Activated T-helper 1 cell treated with anti-CD3 and anti-CD28 coated beads, Interleukin-12 subunit alpha, Interleukin-12 subunit beta, Interleukin-2, Interleukin-4 antibody, amounts not matched to agents 30 ng/mL and 10 ng/mL and 1 ng/mL, durations not matched to agents 14 hours and 24 hours and 36 hours (primary cell): Measurements from ENCODE around the gene NNAT. TPM values are rescaled to one million over a fixed set of nuclear protein-coding genes. Genes with fewer than 3 reads are reported as not detected.
"Not testable (repeated sequence)": the region's sequence is repeated elsewhere in the genome, so short reads cannot be mapped to it uniquely, and the experiment has no call there.

ENCODE experiments used
- DNase-seq: peaks from one replicate; pipeline ENCODE4 v3.0.0; 2021; ENCODE audit warnings: low spot score
- H3K27ac Mint-ChIP-seq: one replicate; pipeline ENCODE4 v1.8.0; 2021; ENCODE audit warnings: mild to moderate bottlenecking, mixed read lengths
- H3K27me3 Mint-ChIP-seq: one replicate; pipeline ENCODE4 v1.8.0; 2022; ENCODE audit warnings: mild to moderate bottlenecking, moderate library complexity, mixed read lengths; ENCODE audit not compliant: insufficient read depth
- H3K36me3 Mint-ChIP-seq: one replicate; pipeline ENCODE4 v1.8.0; 2021; ENCODE audit warnings: low read depth, mixed read lengths
- H3K4me1 Mint-ChIP-seq: one replicate; pipeline ENCODE4 v1.8.0; 2021; ENCODE audit warnings: low read depth, mixed read lengths
- H3K4me3 Mint-ChIP-seq: one replicate; pipeline ENCODE4 v1.8.0; 2021; ENCODE audit warnings: mild to moderate bottlenecking, moderate library complexity, mixed read lengths
- H3K9me3 Mint-ChIP-seq: one replicate; pipeline ENCODE4 v1.8.0; 2021; ENCODE audit warnings: mixed read lengths
- intact Hi-C: fragments of 100-400 bp; cut with micrococcal nuclease; formaldehyde crosslinking; loops from one replicate; pipeline ENCODE4 v1.15.1; 2024
- total RNA-seq: library from RNA; stranded (reverse); gene quantifications from 2 replicates; pipeline ENCODE4 v1.2.3, GENCODE V29; 2022

The NNAT gene
- total RNA-seq, 1 donor from 2014 or later: 0.29 TPM

DNA sequence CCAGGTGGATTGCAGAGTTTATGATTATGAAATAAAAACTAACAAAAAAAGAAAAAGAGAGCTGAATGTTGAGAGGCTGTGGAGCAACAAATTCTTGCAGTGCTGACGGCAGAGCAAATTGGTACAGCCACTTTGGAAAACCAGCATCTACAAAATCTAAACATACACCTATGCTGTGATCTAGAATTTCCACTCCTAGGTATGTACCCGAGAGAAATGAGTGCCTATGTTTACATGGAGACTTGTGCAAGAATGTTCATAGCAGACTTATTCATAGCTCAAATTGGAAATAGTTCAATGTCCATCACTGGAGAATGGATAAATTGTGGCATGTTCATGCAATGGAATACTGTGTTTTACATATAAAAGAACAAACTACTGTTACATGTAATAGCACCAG, 9.6 kb downstream of the NNAT start:
- intact Hi-C loops: no loop called here
- Mint-ChIP-seq H3K27ac (no peak overlapping the region), H3K27me3 (peaks cover 4% of the 10 kb centered on the region), H3K36me3 (no peaks in the 10 kb centered on the region), H3K4me1 (peaks cover 37% of the 10 kb centered on the region), H3K9me3 (no peaks in the 10 kb centered on the region), H3K4me3 (no peak overlapping the region)
- no peak for DNase-seq

DNA sequence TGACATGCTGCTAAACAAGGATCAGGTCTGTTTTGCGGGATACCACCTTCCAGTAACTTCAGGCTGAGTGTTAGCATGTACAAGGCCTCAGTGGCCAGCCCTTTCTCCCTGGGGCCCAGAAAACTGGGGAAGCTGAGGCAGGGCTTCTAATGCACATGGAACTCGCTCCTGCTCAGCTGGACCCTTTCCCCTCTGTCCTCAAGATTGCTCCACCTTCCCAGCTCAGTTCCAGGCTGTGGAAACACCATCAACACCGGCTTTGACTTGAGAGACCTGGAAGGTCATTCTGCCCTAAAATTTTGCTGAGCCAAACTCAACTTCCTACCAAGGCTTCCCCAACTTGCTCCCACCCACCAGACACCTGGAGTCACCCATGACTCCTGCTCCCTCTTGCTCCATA, 10.8 kb downstream of the NNAT start:
- no peak overlapping the region for H3K4me3 Mint-ChIP-seq
- no peaks in the 10 kb centered on the region for H3K9me3 Mint-ChIP-seq
- H3K27me3 Mint-ChIP-seq: peaks cover 4% of the 10 kb centered on the region
- no peak for DNase-seq
- intact Hi-C loops: no loop called here
- no peaks in the 10 kb centered on the region for H3K36me3 Mint-ChIP-seq
- H3K4me1 Mint-ChIP-seq: peaks cover 26% of the 10 kb centered on the region
- no peak overlapping the region for H3K27ac Mint-ChIP-seq

GRCh38 chr20:37533154-37533715, 12.2 kb downstream of the NNAT start:
- H3K27me3 Mint-ChIP-seq: peaks cover 5% of the 10 kb centered on the region
- H3K9me3 Mint-ChIP-seq: no peaks in the 10 kb centered on the region
- H3K27ac Mint-ChIP-seq: no peak overlapping the region
- no peak overlapping the region for H3K4me3 Mint-ChIP-seq
- no peak for DNase-seq
- intact Hi-C loops: no loop called here
- H3K36me3 Mint-ChIP-seq: no peaks in the 10 kb centered on the region
- H3K4me1 Mint-ChIP-seq: peaks cover 20% of the 10 kb centered on the region

DNA sequence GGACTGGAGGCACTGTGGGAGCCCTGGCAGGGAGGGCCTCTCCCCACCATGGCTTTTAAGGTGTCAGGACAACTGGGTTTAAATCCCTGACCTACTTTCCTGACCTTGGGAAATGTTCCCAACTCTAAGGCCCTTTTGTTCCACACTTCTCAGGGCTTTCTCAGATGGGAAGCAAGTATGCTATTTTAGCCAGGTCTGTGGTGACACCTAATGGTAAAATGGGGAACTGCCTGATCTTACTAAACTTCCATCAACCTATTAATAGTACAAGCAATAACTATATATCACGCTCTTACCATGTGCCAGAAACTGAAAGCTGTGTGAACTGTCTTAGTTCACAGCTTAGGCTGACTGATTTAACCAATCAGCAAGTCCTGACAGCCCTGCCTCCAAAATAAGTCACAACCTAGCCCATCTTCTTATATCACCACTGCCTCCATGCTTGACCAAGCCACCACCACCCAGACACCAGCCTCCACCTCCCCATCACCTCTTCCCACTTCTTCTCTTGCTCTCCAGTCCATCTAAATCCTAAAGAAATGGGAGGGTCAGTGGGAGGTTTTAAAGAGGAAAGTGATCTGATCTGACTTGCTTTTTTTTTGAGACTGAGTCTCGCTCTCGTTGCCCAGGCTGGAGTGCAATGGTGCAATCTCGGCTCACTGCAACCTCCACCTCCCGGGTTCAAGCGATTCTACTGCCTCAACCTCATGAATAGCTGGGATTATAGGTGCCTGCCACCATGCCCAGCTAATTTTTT, 13.5 kb downstream of the NNAT start:
- Mint-ChIP-seq H3K9me3 (no peaks in the 10 kb centered on the region), H3K4me1 (peaks cover 7% of the 10 kb centered on the region), H3K27me3 (peaks cover 5% of the 10 kb centered on the region), H3K36me3 (no peaks in the 10 kb centered on the region), H3K27ac (no peak overlapping the region), H3K4me3 (no peak overlapping the region)
- intact Hi-C loops: loop anchor here (1.0 kb wide), 5 partner anchors 142 to 339 kb away; no protein-coding TSS in a partner anchor
- DNase-seq: peak; percentile 36

DNA sequence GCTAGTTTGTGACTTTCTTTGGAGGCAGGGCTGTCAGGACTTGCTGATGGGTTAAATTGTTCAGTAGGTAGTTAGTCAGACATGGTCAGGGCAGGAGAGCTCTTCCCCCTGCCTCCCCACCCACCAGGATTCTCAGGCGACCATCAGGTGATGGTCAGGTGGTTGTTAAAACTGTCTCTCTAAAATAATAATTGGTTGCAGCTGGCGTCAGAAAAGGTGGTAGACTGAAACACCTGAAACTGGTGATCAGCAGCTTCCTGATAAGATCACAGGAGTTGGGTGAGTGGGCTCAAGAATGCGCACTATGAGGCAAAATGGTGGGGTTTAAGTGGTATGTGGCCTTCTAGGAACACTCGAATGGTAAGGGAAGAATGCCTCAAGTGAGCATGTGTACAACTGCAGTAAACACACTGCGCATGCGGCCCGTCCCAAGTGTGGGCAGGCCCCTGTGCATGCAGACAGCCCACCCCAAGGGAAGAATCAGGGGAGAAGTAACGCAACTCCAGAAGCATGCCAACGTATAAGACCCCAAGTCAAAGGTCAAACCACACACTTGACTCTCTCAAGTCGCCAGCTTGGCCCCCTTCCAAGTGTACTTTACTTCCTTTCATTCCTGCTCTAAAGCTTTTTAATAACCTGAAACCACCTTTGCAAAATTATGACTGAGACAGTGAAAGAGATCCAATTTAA, 14.5 kb downstream of the NNAT start:
- intact Hi-C loops: no loop called here
- no peak overlapping the region for H3K4me3 Mint-ChIP-seq
- H3K9me3 Mint-ChIP-seq: no peaks in the 10 kb centered on the region
- peaks cover 7% of the 10 kb centered on the region for H3K4me1 Mint-ChIP-seq
- no peak overlapping the region for H3K27ac Mint-ChIP-seq
- H3K36me3 Mint-ChIP-seq: no peaks in the 10 kb centered on the region
- H3K27me3 Mint-ChIP-seq: peaks cover 5% of the 10 kb centered on the region
- no peak for DNase-seq

GRCh38 chr20:37537505-37537904, 16.5 kb downstream of the NNAT start:
- H3K4me3 Mint-ChIP-seq: no peak overlapping the region
- intact Hi-C loops: no loop called here
- H3K27me3 Mint-ChIP-seq: peaks cover 5% of the 10 kb centered on the region
- no peaks in the 10 kb centered on the region for H3K36me3 Mint-ChIP-seq
- no peak for DNase-seq
- peaks cover 7% of the 10 kb centered on the region for H3K4me1 Mint-ChIP-seq
- no peak overlapping the region for H3K27ac Mint-ChIP-seq
- H3K9me3 Mint-ChIP-seq: no peaks in the 10 kb centered on the region

GRCh38 chr20:37538003-37538402, 17.0 kb downstream of the NNAT start:
- intact Hi-C loops: no loop called here
- Mint-ChIP-seq H3K4me3 (no peak overlapping the region), H3K36me3 (no peaks in the 10 kb centered on the region), H3K9me3 (no peaks in the 10 kb centered on the region), H3K27me3 (peaks cover 5% of the 10 kb centered on the region), H3K4me1 (peaks cover 7% of the 10 kb centered on the region), H3K27ac (no peak overlapping the region)
- DNase-seq: no peak

- H3K27me3 Mint-ChIP-seq: peaks cover 7% of the 10 kb centered on the region
- DNase-seq: no peak
- H3K9me3 Mint-ChIP-seq: no peaks in the 10 kb centered on the region
- intact Hi-C loops: no loop called here
- peaks cover 5% of the 10 kb centered on the region for H3K4me1 Mint-ChIP-seq
- no peak overlapping the region for H3K27ac Mint-ChIP-seq
- no peaks in the 10 kb centered on the region for H3K36me3 Mint-ChIP-seq
- no peak overlapping the region for H3K4me3 Mint-ChIP-seq
Observed at GRCh38 chr20:37539424-37539823, 18.4 kb downstream of the NNAT start.

DNA sequence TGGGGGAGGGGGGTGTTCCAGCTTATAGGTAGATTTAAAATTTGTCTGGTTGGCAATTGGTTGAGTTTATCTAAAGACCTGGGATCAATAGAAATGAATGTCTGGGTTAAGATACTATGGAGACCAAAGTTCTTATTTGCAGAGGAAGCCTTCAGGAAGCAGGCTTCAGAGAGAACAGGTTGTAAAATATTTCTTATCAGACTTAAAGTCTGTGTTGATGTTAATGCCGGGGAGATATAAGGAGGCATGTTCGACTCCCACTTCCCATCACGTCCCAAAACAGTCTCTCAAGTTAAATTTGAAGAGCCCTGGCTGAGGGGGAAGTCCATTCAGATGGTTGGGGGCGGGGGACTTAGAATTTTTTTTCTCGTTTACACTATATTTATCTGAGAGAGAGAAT, 19.0 kb downstream of the NNAT start:
- Mint-ChIP-seq H3K36me3 (no peaks in the 10 kb centered on the region), H3K4me1 (no peaks in the 10 kb centered on the region)

GRCh38 chr20:37540838-37541237, 19.8 kb downstream of the NNAT start:
- H3K4me3 Mint-ChIP-seq, H3K27ac Mint-ChIP-seq, intact Hi-C loops, H3K9me3 Mint-ChIP-seq, H3K36me3 Mint-ChIP-seq, H3K27me3 Mint-ChIP-seq, DNase-seq, H3K4me1 Mint-ChIP-seq: not testable (repeated sequence)

More for the DNA sequence above, 19.0 kb downstream of the NNAT start:
- H3K9me3 Mint-ChIP-seq: no peaks in the 10 kb centered on the region
- H3K4me3 Mint-ChIP-seq: no peak overlapping the region
- H3K27ac Mint-ChIP-seq: no peak overlapping the region
- no peak for DNase-seq
- peaks cover 7% of the 10 kb centered on the region for H3K27me3 Mint-ChIP-seq
- intact Hi-C loops: no loop called here

DNA sequence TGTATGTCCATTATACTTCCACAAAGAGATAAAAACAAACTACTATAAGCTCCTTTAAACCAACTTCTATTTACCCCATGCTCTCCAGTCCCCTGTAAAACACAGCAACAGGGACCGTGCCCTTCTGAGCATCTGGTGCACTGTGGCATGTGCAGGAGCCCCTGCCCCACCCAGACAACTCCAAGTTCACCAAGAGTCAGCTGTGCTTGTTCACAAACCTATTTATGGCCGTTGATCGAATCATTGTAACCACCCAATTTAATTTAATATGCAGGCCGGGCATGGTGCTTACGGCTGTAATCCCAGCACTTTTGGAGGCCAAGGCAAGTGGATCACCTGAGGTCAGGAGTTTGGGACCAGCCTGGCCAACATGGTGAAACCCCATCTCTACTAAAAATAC, 20.3 kb downstream of the NNAT start:
- DNase-seq: no peak
- Mint-ChIP-seq H3K4me3 (no peak overlapping the region), H3K4me1 (no peaks in the 10 kb centered on the region), H3K27ac (no peak overlapping the region), H3K9me3 (no peaks in the 10 kb centered on the region), H3K27me3 (peaks cover 7% of the 10 kb centered on the region), H3K36me3 (no peaks in the 10 kb centered on the region)
- intact Hi-C loops: no loop called here

GRCh38 chr20:37542281-37542680, 21.2 kb downstream of the NNAT start:
- no peaks in the 10 kb centered on the region for H3K36me3 Mint-ChIP-seq
- no peaks in the 10 kb centered on the region for H3K4me1 Mint-ChIP-seq
- intact Hi-C loops: no loop called here
- H3K27me3 Mint-ChIP-seq: peaks cover 7% of the 10 kb centered on the region
- H3K4me3 Mint-ChIP-seq: no peak overlapping the region
- H3K27ac Mint-ChIP-seq: no peak overlapping the region
- H3K9me3 Mint-ChIP-seq: no peaks in the 10 kb centered on the region
- DNase-seq: no peak

GRCh38 chr20:37543828-37544227, 22.8 kb downstream of the NNAT start:
- no peak for DNase-seq
- no peak overlapping the region for H3K4me3 Mint-ChIP-seq
- no peaks in the 10 kb centered on the region for H3K36me3 Mint-ChIP-seq

More at GRCh38 chr20:37543828-37544227, 22.8 kb downstream of the NNAT start:
- Mint-ChIP-seq H3K4me1 (no peaks in the 10 kb centered on the region), H3K27ac (no peak overlapping the region), H3K9me3 (no peaks in the 10 kb centered on the region), H3K27me3 (peaks cover 7% of the 10 kb centered on the region)
- intact Hi-C loops: no loop called here
